Psoas muscle (tissue), 8 donors: Measurements from ENCODE around the gene ZC2HC1B. TPM values are rescaled to one million over a fixed set of nuclear protein-coding genes. Genes with fewer than 3 reads are reported as not detected.

Experiments
- ATAC-seq, 4 donors: fragments of 200-7000 bp; cut with Tn5 transposase; one replicate each; pipeline ENCODE4 v1.9.1; 2020; ENCODE audit warnings: moderate library complexity in 3 of 4, mild to moderate bottlenecking in 2 of 4
- DNase-seq, 2 donors: peaks; one replicate each; pipeline ENCODE4 v3.0.0-alpha.2; 2020
- H3K27ac ChIP-seq: fragments of 200-600 bp; one replicate; pipeline ENCODE4 v1.8.0; 2022
- H3K27me3 ChIP-seq, 3 donors: fragments of 200-600 bp in 1 of 3; one replicate each; pipeline versions ENCODE4 v1.6.1 to v1.8.0; 2013 to 2022; ENCODE audit warnings: low read length in 2 of 3, mild to moderate bottlenecking in 2 of 3, moderate library complexity in 1 of 3; ENCODE audit not compliant: insufficient read depth in 3 of 3
- H3K36me3 ChIP-seq, 2 donors: fragments of 200-600 bp in 1 of 2; one replicate each; pipeline versions ENCODE4 v1.6.1 to v1.8.0; 2013 to 2022; ENCODE audit warnings: low read depth in 1 of 2, mild to moderate bottlenecking in 1 of 2, moderate library complexity in 1 of 2; ENCODE audit not compliant: insufficient read depth in 1 of 2
- H3K4me1 ChIP-seq: fragments of 200-600 bp; one replicate; pipeline ENCODE4 v1.8.0; 2022
- H3K4me3 ChIP-seq: fragments of 200-600 bp; one replicate; pipeline ENCODE4 v1.8.0; 2022; ENCODE audit warnings: mild to moderate bottlenecking
- H3K9me3 ChIP-seq: fragments of 200-600 bp; one replicate; pipeline ENCODE4 v1.8.0; 2022
- WGBS, 3 donors: extraction: QIAGEN DNeasy Blood & Tissue Kit; methylation state at CpG; one replicate each; pipeline versions ENCODE4 v1.1.6 to v1.1.7; 2013; 5-methylcytosine and 5-hydroxymethylcytosine counted together
- intact Hi-C, 2 donors: fragments of 100-400 bp; cut with DNase I; formaldehyde crosslinking; loops; one replicate each; pipeline versions ENCODE4 v1.11.0 to v1.14.2; 2022
- polyA plus RNA-seq, 3 donors: library from polyadenylated mRNA; stranded (reverse); fragments of 200-250 nt; gene quantifications; one replicate each; pipeline ENCODE4 v1.2.3, GENCODE V29; 2013
- total RNA-seq, 4 donors: library from RNA; stranded (reverse); fragmentation: NEBNext Ultra II Directional in 2 of 4; extraction: Animal tissue kit (Norgen Biotek cat#: 25700) in 2 of 4; gene quantifications; one replicate each; pipeline versions ENCODE4 v1.2.1 to v1.2.4, GENCODE V29; 2021 to 2023
- TF ChIP-seq, protein P1 (sequence below): fragments of 200-600 bp; IDR thresholded peaks from one replicate; pipeline ENCODE4 v1.8.0; 2022; ENCODE audit warnings: antibody characterized with exemption
- donor health status: healthy with polysubstance abuse.
- donor health status: DM: no; HTN: no; CAD: no; lungs with moderate emphysema.
- donor health status: Bipolar disorder and iron deficiency.
- donor health status: healthy.
- donor health status: DM: yes; HTN: yes; CAD: no.
- donor health status: DM: no; HTN: no; CAD: no.
- donor health status: DM: no; HTN: no; CAD: no.
- donor health status: DM: yes; HTN: yes; CAD: no.

Gene ZC2HC1B
- total and polyA plus RNA-seq, 7 donors, result 0.56 TPM; not detected in 6

DNA sequence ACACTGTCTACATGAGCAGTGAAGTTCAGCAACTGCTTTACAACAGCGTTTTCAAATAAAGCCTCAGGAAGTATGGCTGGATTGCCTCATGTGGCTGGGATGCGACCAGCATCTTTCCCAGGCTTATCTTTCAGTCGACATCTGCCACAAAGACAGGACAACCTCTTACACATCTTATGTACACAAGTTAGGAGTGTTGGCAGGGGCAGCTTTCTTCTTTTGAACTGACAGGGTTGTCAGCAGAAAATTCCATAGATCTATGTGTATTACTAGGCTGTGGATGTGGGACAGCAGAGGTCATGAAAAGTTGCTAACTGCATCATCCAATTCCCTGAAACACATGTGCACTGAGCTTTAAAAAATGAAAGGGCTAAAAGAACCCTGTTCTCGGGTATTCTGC, 95.7 kb downstream of the ZC2HC1B start:
- intact Hi-C loops, result no loop called here
- DNase-seq (no peak), ATAC-seq (no peak)
- WGBS, 3 donors, result 42 to 56% (median 47%) methylated on average over 4 of the region's 4 CpGs
- Histone ChIP-seq H3K27ac (no peak overlapping the region), H3K4me3 (no peak overlapping the region), H3K9me3 (no peaks in the 10 kb centered on the region), H3K36me3 (peaks cover 0 to 4% of the 10 kb centered on the region in 2 donors), H3K27me3 (peaks cover 0 to 3% (median 0%) of the 10 kb centered on the region in 3 donors), H3K4me1 (peaks cover 7% of the 10 kb centered on the region)
- TF ChIP-seq, protein P1, sequence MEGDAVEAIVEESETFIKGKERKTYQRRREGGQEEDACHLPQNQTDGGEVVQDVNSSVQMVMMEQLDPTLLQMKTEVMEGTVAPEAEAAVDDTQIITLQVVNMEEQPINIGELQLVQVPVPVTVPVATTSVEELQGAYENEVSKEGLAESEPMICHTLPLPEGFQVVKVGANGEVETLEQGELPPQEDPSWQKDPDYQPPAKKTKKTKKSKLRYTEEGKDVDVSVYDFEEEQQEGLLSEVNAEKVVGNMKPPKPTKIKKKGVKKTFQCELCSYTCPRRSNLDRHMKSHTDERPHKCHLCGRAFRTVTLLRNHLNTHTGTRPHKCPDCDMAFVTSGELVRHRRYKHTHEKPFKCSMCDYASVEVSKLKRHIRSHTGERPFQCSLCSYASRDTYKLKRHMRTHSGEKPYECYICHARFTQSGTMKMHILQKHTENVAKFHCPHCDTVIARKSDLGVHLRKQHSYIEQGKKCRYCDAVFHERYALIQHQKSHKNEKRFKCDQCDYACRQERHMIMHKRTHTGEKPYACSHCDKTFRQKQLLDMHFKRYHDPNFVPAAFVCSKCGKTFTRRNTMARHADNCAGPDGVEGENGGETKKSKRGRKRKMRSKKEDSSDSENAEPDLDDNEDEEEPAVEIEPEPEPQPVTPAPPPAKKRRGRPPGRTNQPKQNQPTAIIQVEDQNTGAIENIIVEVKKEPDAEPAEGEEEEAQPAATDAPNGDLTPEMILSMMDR, result no peak

DNA sequence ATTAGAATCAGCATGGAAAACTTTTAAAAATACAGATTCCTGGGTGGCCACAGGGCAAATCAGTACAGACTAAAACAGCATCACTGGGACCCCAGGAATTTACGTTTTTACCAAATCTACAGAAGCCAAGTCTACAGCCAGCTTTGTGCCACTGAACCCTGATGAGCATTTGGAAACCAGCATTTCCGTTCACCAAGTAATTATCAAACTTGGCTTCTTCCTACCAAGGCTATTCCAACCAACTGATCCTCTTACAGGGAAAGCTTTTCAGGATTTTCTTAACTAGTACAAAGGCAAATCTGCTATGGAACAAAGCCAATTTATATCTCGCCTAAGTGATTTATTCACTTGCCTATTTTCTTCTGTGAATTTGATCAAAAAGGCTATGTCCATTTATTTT, 96.8 kb downstream of the ZC2HC1B start:
- intact Hi-C loops, result no loop called here
- peaks cover 0 to 3% (median 0%) of the 10 kb centered on the region in 3 donors for H3K27me3 ChIP-seq
- TF ChIP-seq, protein P1, result no peak
- H3K36me3 ChIP-seq, result peaks cover 0 to 4% of the 10 kb centered on the region in 2 donors
- ATAC-seq, result no peak
- 50 to 62% (median 53%) methylated on average over 3 of the region's 3 CpGs for WGBS, 3 donors
- H3K27ac ChIP-seq, result no peak overlapping the region
- no peak overlapping the region for H3K4me3 ChIP-seq
- H3K4me1 ChIP-seq, result peaks cover 7% of the 10 kb centered on the region
- no peak for DNase-seq
- H3K9me3 ChIP-seq, result no peaks in the 10 kb centered on the region

DNA sequence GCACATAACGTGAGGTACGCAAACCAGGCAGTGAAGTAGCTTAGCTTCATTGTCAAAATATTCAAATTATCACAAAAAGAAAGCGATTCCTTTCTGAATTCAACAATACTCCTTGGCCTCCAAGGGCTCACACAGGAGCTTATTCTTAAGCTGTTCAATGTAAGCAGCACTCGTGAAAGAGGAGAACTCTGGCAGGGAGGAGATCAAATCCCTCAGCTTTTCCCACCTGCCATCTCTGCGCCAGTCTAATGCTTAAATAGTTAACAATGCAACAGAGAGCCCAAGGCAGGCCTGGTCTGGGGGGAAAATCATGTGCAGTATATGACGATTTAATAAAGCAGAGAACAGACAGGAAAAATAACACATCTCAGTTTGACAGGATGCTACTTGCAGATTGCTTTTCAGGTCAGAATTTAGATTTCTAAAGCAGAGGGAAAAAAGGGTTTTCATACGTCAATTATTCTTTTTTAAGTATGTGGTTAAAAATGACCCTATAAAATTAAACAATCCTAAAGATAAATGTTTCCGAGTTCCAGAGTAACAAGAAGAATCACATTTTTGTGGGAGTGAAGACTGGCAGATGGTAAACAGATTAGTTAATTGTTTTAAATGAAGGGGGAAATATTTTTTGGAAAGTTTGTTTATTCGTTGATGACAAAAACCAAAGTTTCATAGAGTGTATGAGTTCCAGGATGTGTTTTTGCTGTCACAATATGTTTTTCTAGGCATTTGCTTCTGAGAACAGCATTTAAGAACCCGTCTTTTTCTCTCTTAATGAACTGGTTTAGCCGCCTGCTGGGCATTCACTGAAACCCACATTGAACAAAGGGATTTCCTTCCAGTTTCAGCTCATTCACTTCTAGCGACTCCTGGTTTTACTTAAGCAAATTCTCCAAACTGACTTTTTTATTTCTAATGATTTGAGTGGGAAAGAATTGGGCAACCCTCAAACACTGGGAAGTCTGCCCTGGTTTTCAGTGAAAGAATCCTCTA, 97.9 kb downstream of the ZC2HC1B start:
- peak in 1 of 2 donors; percentile 12 for DNase-seq
- peaks cover 7% of the 10 kb centered on the region for H3K4me1 ChIP-seq
- no peak overlapping the region for H3K27ac ChIP-seq
- peaks cover 0 to 3% (median 0%) of the 10 kb centered on the region in 3 donors for H3K27me3 ChIP-seq
- H3K9me3 ChIP-seq, result no peaks in the 10 kb centered on the region
- no peak overlapping the region for H3K4me3 ChIP-seq
- 45 to 51% (median 51%) methylated on average over 12 of the region's 12 CpGs for WGBS, 3 donors
- ATAC-seq, result no peak
- peaks cover 0 to 4% of the 10 kb centered on the region in 2 donors for H3K36me3 ChIP-seq
- intact Hi-C loops, result no loop called here
- TF ChIP-seq, protein P1, result peak; percentile 20

DNA sequence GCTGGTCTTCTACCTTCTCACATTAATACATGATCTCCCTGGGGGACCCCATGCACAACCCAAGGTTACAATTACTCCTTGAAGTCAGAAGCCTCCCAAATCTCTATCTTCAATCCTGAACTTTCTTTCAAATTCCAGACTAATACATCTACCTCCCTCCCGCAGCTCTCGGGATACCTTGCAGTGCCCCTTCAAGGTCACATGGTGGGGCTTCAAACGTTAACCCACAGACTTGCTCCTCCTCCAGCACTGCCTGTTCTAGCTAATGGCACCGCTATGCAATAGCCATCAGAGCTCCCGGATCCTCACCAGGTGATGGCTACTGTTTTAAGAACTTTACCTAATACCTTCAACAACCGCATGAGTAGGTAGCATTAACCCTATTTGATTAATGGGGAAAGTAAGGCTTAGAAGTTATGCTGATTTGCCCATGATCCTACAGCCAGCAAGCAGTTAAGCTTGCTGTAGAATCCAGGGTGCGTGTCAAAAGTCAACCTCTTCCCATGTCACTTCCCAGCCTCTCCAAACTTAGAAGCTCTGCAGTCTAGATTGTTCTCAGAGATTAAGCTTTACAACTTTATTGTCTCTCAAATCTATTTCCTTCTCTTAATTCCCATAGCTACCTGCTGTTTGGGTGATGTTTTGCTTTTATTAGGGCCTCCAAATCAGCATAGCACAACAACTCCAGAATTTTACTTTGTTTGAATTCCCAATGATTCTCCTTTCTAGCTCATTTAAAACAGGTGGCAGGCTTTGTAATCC, 99.1 kb downstream of the ZC2HC1B start:
- intact Hi-C loops, result no loop called here
- H3K27me3 ChIP-seq, result peaks cover 0 to 3% (median 0%) of the 10 kb centered on the region in 3 donors
- H3K36me3 ChIP-seq, result no peaks in the 10 kb centered on the region
- H3K4me1 ChIP-seq, result peaks cover 7% of the 10 kb centered on the region
- H3K9me3 ChIP-seq, result no peaks in the 10 kb centered on the region
- H3K4me3 ChIP-seq, result no peak overlapping the region
- DNase-seq (no peak), ATAC-seq (no peak)
- 62 to 71% (median 66%) methylated on average over 7 of the region's 7 CpGs for WGBS, 3 donors
- H3K27ac ChIP-seq, result no peak overlapping the region
- TF ChIP-seq, protein P1, result no peak
